Karpas-422 (cell line): ENCODE measurements around the gene FLNA. TPM values are rescaled to one million over a fixed set of nuclear protein-coding genes. Genes with fewer than 3 reads are reported as not detected.
"Not testable (repeated sequence)": the region's sequence is repeated elsewhere in the genome, so short reads cannot be mapped to it uniquely, and the experiment has no call there.

Source experiments
- DNase-seq: peaks from one replicate; pipeline ENCODE4 v3.0.0-alpha.2; 2015
- H2AFZ ChIP-seq: fragments of 200-600 bp; sonication (generic); 2 replicates; pipeline ENCODE4 v1.6.1; 2014; ENCODE audit warnings: antibody characterized with exemption, low read length, mixed read lengths
- H3K27ac ChIP-seq: fragments of 200-600 bp; sonication (generic); 2 replicates; pipeline ENCODE4 v1.5.1; 2014; ENCODE audit warnings: mild to moderate bottlenecking, low read length, moderate library complexity
- H3K27me3 ChIP-seq: fragments of 200-600 bp; sonication (generic); 2 replicates; pipeline ENCODE4 v1.6.1; 2014; ENCODE audit warnings: low read length, mixed read lengths
- H3K36me3 ChIP-seq: fragments of 200-600 bp; sonication (generic); 2 replicates; pipeline ENCODE4 v1.6.1; 2014; ENCODE audit warnings: low read length, mixed read lengths; ENCODE audit not compliant: insufficient read depth
- H3K4me1 ChIP-seq: fragments of 200-600 bp; sonication (generic); 2 replicates; pipeline ENCODE4 v1.6.1; 2014; ENCODE audit warnings: mild to moderate bottlenecking, low read length, mixed read lengths
- H3K4me2 ChIP-seq: fragments of 200-600 bp; sonication (generic); 2 replicates; pipeline ENCODE4 v1.6.1; 2014; ENCODE audit warnings: low read length, low read depth, mild to moderate bottlenecking; ENCODE audit not compliant: poor library complexity, severe bottlenecking
- H3K4me3 ChIP-seq: fragments of 200-600 bp; sonication (generic); 2 replicates; pipeline ENCODE4 v1.5.1; 2014; ENCODE audit warnings: mild to moderate bottlenecking, antibody characterized with exemption, low read length, mixed read lengths
- H3K79me2 ChIP-seq: fragments of 200-600 bp; sonication (generic); 2 replicates; pipeline ENCODE4 v1.6.1; 2014; ENCODE audit warnings: mild to moderate bottlenecking, low read length, mixed read lengths
- H3K9ac ChIP-seq: fragments of 200-600 bp; sonication (generic); 2 replicates; pipeline ENCODE4 v1.6.0; 2014; ENCODE audit warnings: low read length
- H3K9me2 ChIP-seq: fragments of 200-600 bp; sonication (generic), shearing (Covaris generic); replicated peaks from 2 replicates; pipeline ENCODE4 v1.6.0; 2014; ENCODE audit warnings: mild to moderate bottlenecking, low read length, moderate library complexity; ENCODE audit not compliant: insufficient read depth
- H3K9me3 ChIP-seq: fragments of 300-700, 200-600 bp; sonication (generic); 2 replicates; pipeline ENCODE4 v1.6.1; 2014; ENCODE audit warnings: low read length, mixed read lengths
- H4K20me1 ChIP-seq: fragments of 200-600 bp; sonication (generic); 2 replicates; pipeline ENCODE4 v1.6.1; 2014; ENCODE audit warnings: mild to moderate bottlenecking, antibody characterized with exemption, low read length, low read depth; ENCODE audit not compliant: insufficient read depth
- total RNA-seq: library from RNA; depleted of rRNA; stranded (reverse); fragments of >200 nt; shearing (Covaris generic); gene quantifications from 2 replicates; pipeline ENCODE4 v1.2.3, GENCODE V29; 2014; ENCODE audit warnings: low replicate concordance

The FLNA gene
- total RNA-seq, 1 experiment from 2014 or later = 46.3 TPM

DNA sequence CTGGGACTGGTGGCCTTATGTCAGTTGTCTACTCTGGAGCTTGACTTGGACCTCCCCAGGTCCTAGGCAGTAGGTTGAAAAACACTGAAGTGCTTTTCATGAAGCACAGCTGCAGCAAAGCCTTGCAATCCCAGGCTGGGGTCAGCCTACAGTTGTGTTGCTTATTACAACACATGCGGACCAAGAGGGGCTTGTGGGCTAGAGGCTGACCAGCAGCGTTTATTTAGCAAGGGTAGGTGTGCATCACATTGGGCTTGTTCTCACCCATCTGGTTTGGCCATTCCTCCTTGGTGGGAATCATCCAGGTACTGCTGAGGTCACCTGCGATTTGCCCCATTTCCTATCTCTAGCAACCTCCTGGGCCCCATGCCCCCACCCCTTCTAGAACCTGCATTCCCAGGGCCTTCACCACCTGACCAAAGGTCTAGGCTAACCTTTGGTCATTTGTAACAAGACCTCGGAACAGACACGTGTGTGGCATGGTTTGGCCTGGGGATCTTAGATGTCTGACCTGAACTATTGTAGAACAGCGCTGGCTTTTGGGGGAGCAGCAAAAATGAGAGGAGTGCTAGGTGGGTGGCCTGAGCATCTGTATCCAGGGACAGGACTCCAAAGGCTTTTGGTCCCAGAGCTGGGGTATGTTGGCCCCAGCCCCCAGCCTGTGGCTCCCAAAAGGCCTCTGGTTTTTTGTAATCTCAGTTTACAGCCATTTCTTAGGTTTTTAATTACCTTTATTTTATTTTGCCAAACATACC lies 26.8 kb upstream of the FLNA start:
- no peak overlapping the region for H3K9ac ChIP-seq
- H3K4me2 ChIP-seq = no peak overlapping the region
- no peaks in the 10 kb centered on the region for H3K9me2 ChIP-seq
- peaks cover 14% of the 10 kb centered on the region; the same call in 1 of the 2 replicates for H3K79me2 ChIP-seq
- no peaks in the 10 kb centered on the region for H3K27me3 ChIP-seq
- peaks cover 15% of the 10 kb centered on the region for H3K36me3 ChIP-seq
- H3K4me1 ChIP-seq = peaks cover 15% of the 10 kb centered on the region
- no peak overlapping the region for H3K4me3 ChIP-seq
- DNase-seq = peak; percentile 73
- no peak overlapping the region for H2AFZ ChIP-seq
- no peaks in the 10 kb centered on the region for H3K9me3 ChIP-seq
- H4K20me1 ChIP-seq = no peaks in the 10 kb centered on the region
- H3K27ac ChIP-seq = no peak overlapping the region

DNA sequence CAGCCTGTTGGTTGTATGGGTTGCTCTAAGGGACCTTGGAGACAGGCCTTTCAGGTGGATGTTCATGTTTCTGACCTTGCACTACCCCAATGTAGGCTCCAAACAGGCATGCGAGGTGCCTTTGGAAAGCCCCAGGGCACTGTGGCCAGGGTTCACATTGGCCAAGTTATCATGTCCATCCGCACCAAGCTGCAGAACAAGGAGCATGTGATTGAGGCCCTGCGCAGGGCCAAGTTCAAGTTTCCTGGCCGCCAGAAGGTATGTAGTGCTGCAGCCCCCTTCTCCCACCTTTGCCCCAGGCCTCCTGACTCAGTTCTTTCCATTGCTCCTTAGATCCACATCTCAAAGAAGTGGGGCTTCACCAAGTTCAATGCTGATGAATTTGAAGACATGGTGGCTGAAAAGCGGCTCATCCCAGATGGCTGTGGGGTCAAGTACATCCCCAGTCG lies 26.0 kb upstream of the FLNA start:
- H3K36me3 ChIP-seq = peaks cover 15% of the 10 kb centered on the region
- H3K27me3 ChIP-seq, H2AFZ ChIP-seq, H3K4me2 ChIP-seq, H3K9ac ChIP-seq, H4K20me1 ChIP-seq, H3K9me2 ChIP-seq, H3K9me3 ChIP-seq, H3K27ac ChIP-seq, DNase-seq, H3K4me3 ChIP-seq: not testable (repeated sequence)
- peaks cover 15% of the 10 kb centered on the region for H3K4me1 ChIP-seq
- peaks cover 14% of the 10 kb centered on the region; the same call in 1 of the 2 replicates for H3K79me2 ChIP-seq

GRCh38 chrX:154399527-154400368 lies 25.3 kb upstream of the FLNA start:
- Histone ChIP-seq H3K27ac (peak overlapping the region; percentile 94), H3K9me2 (no peaks in the 10 kb centered on the region), H3K27me3 (no peaks in the 10 kb centered on the region), H3K4me1 (peaks cover 15% of the 10 kb centered on the region), H3K4me3 (peak overlapping the region; percentile 82), H3K36me3 (peaks cover 15% of the 10 kb centered on the region), H4K20me1 (no peaks in the 10 kb centered on the region), H3K9me3 (no peaks in the 10 kb centered on the region), H3K4me2 (peak overlapping the region; percentile 83), H3K79me2 (peaks cover 14% of the 10 kb centered on the region; the same call in 1 of the 2 replicates), H2AFZ (no peak overlapping the region), H3K9ac (peak overlapping the region; percentile 98)
- DNase-seq = peak; percentile 56

DNA sequence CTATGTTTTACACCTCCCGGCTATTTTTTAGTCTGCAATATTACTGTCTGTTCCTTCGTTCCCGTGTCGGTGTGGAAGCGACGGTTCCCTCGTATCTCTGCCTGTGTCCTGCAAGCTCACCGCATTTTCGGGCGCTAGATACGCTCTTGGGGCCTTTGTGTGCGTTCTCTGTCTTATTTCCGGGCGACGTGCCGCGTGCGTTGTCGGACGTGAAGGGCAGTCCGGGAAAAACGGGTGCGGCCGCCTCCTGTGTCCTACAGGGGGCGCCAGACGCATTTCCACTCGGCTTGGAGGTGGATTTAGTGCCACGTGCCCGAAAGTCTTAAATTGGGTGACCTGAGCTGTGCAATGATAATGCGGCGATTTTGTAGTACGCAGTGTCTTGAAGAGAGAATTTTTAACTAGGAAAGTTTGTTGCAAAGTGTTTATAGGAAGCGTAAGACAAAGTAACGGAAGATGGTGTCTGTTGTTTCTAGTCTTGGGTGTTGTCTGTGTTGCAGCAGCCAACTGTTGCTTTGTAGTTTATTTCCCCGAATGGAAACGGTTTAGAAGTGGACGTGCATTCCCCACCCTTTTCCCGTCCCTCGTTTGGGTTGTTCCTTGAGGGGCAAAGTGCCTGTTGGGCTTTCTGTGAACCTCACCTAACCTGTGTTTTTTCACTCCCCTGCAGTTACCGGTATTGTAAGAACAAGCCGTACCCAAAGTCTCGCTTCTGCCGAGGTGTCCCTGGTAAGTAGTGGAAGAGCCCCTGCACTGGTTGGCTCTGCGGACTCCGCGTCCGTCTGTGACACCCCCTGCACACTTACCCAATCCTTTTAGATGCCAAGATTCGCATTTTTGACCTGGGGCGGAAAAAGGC lies 24.5 kb upstream of the FLNA start:
- peaks cover 15% of the 10 kb centered on the region for H3K4me1 ChIP-seq
- no peaks in the 10 kb centered on the region for H3K9me3 ChIP-seq
- H3K4me2 ChIP-seq = peak overlapping the region; percentile 83
- no peaks in the 10 kb centered on the region for H4K20me1 ChIP-seq
- peaks cover 14% of the 10 kb centered on the region; the same call in 1 of the 2 replicates for H3K79me2 ChIP-seq
- peak overlapping the region; percentile 82 for H3K4me3 ChIP-seq
- peak; percentile 92 for DNase-seq
- no peaks in the 10 kb centered on the region for H3K9me2 ChIP-seq
- peak overlapping the region; percentile 94 for H3K27ac ChIP-seq
- peak overlapping the region; percentile 98 for H3K9ac ChIP-seq
- H3K27me3 ChIP-seq = no peaks in the 10 kb centered on the region
- H2AFZ ChIP-seq = no peak overlapping the region
- H3K36me3 ChIP-seq = peaks cover 15% of the 10 kb centered on the region

DNA sequence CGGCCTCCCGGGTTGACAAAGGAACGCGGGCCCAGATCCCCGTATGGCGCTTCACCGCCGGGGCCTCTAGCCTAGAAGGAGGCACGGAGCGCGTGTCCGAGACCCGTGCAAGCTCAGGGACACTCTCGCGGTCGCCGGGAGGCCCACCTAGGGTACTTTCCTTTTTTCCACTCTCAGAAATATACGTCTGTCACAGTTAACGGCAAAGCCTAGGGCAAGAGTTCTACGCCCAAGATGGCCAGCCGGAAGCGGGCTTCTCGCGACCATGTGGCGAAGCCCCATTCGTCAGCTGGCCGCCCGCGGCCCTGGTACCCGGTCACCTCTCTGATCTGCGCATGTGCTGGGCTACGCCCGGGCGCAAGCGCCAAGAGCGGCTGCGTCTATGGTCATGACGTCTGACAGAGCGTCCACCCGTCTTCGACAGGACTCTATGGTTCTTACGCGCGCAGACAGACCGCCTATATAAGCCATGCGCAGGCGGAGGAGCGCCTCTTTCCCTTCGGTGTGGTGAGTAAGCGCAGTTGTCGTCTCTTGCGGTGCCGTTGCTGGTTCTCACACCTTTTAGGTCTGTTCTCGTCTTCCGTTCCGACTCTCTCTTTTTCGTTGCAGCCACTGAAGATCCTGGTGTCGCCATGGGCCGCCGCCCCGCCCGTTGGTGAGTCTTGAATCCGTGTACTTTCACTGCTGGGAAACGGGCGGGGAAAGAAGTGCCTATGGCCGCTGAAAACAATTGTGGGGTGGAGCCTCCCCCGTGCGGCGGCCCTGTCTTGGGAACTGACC lies 23.6 kb upstream of the FLNA start, which contains the start of gene RPL10:
Gene RPL10, plus strand, starts transcription at position 490 of the 780 bp plus-strand sequence. Its CDS starts 143 bp downstream, at position 633.
- no peaks in the 10 kb centered on the region for H3K9me3 ChIP-seq
- peaks cover 14% of the 10 kb centered on the region; the same call in 1 of the 2 replicates for H3K79me2 ChIP-seq
- H3K9me2 ChIP-seq = no peaks in the 10 kb centered on the region
- no peaks in the 10 kb centered on the region for H4K20me1 ChIP-seq
- H3K4me2 ChIP-seq = peak within 1 kb of the TSS; percentile 83
- peak within 1 kb of the TSS; percentile 82 for H3K4me3 ChIP-seq
- peaks cover 15% of the 10 kb centered on the region for H3K36me3 ChIP-seq
- peak within 1 kb of the TSS; percentile 98 for H3K9ac ChIP-seq
- peak; percentile 96 for DNase-seq
- H3K27me3 ChIP-seq = no peaks in the 10 kb centered on the region
- peaks cover 15% of the 10 kb centered on the region for H3K4me1 ChIP-seq
- H3K27ac ChIP-seq = peak within 1 kb of the TSS; percentile 94
- H2AFZ ChIP-seq = no peak within 1 kb of the TSS

DNA sequence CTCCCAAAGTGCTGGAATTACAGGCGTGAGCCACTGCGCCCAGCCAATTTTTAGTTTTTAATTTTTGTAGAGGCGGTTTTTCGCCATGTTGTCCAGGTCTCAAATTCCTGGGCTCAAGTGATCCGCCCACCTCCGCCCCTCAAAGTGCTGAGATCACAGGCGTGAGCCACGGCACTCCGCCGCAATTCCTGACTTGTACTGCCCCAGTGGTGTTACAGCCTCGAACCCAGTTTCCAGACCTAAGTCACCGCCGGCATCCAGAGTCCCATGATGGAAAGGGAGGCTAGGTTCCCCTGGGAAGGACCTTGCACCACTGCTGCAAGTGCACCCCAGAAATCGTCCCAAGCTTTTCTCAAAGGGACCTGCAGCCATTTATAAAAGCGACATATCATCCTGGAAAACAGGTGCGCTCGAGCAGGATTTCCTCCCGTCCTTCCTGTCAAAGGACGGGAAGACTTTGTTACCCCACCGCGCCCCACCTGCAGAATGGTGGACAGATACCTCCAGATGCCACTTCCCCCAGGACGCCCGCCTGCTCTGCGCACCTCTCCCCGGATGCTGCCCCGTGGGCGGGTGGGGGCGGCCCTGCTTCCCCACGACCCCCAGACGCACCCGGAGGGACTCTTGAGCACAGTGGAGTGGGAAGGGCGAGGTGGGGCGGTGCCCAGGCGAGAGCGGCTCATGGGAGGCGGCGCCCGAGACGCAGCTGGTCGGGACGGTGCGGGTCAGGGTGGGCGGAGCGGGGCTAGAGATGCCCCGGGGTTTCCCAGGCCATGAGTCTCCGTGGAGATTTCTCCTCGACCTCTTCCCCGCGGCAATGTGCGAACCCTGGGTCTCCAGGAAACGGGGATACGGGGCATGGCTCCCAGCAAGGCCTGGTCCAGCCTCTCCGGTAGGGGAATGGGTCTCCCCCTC lies 22.8 kb upstream of the FLNA start:
- Histone ChIP-seq H2AFZ (no peak overlapping the region), H3K4me3 (peak overlapping the region; percentile 82), H3K4me2 (peak overlapping the region; percentile 78), H3K79me2 (peaks cover 14% of the 10 kb centered on the region; the same call in 1 of the 2 replicates), H3K4me1 (peaks cover 15% of the 10 kb centered on the region), H3K9me2 (no peaks in the 10 kb centered on the region), H4K20me1 (no peaks in the 10 kb centered on the region), H3K27me3 (no peaks in the 10 kb centered on the region), H3K9ac (peak overlapping the region; percentile 96), H3K36me3 (peaks cover 15% of the 10 kb centered on the region), H3K27ac (peak overlapping the region; percentile 94), H3K9me3 (no peaks in the 10 kb centered on the region)
- peak; percentile 86 for DNase-seq
